HEK293 (cell line): ENCODE data around the gene RNF2.

Source experiments
- CTCF ChIA-PET: fragments of 350-600 bp; formaldehyde crosslinking; extraction: SDS; loops from one replicate; lab custom pipeline; 2021; ENCODE audit warnings: antibody characterized with exemption; lab: Yijun Ruan, JAX
- POLR2A ChIA-PET: fragments of 300-600 bp; formaldehyde crosslinking; extraction: SDS; loops from one replicate; lab custom pipeline; 2020; ENCODE audit warnings: antibody characterized with exemption, inconsistent platforms; lab: Yijun Ruan, JAX
- H3K27ac ChIP-seq: fragments of 200-500 bp; sonication (Bioruptor generic); 2 replicates; pipeline ENCODE4 v1.5.1; 2014; ENCODE audit warnings: low read depth, low read length, control low read depth, inconsistent platforms; ENCODE audit errors: extremely low read depth
- H3K36me3 ChIP-seq, 2 experiments: fragments of 200-500 bp in 1 of 2; sonication (Bioruptor generic) in 1 of 2; 1 replicate in 1 of 2; 2 replicates in 1 of 2; pipeline ENCODE4 v1.5.1; 2014 to 2017; ENCODE audit warnings: inconsistent platforms in 2 of 2, low read length in 2 of 2; ENCODE audit not compliant: control insufficient read depth in 2 of 2, insufficient read depth in 1 of 2
- H3K4me1 ChIP-seq: fragments of 200-500 bp; sonication (Bioruptor generic); 2 replicates; pipeline ENCODE4 v1.5.1; 2014; ENCODE audit warnings: mild to moderate bottlenecking, low read length, inconsistent platforms; ENCODE audit not compliant: control insufficient read depth, insufficient read depth
- H3K4me3 ChIP-seq: 2 replicates; pipeline ENCODE4 v1.5.1; 2011; ENCODE audit warnings: low read depth, mild to moderate bottlenecking, control low read depth, low read length, moderate library complexity
- H3K9me3 ChIP-seq: fragments of 200-500 bp; sonication (Bioruptor generic); 2 replicates; pipeline ENCODE4 v1.5.1; 2014; ENCODE audit warnings: low read depth, low read length, inconsistent platforms; ENCODE audit not compliant: control insufficient read depth, insufficient read depth
- GFI1B ChIP-seq: fragments of 450-650 bp; formaldehyde crosslinking; IDR thresholded peaks from 2 replicates; pipeline ENCODE4 v1.5.1; 2016; ENCODE audit warnings: missing biosample characterization, missing genetic modification characterization
- OSR2 ChIP-seq: fragments of 450-650 bp; formaldehyde crosslinking; IDR thresholded peaks from 2 replicates; pipeline ENCODE4 v1.5.1; 2016; ENCODE audit warnings: missing biosample characterization, missing genetic modification characterization
- TCF7L2 ChIP-seq: IDR thresholded peaks from 2 replicates; pipeline ENCODE4 v1.6.1; 2011; ENCODE audit warnings: low read depth, mild to moderate bottlenecking, inconsistent platforms, low read length, moderate library complexity, borderline replicate concordance
- ZBTB7A ChIP-seq: fragments of 450-650 bp; formaldehyde crosslinking; IDR thresholded peaks from 2 replicates; pipeline ENCODE4 v1.5.1; 2016; ENCODE audit warnings: low read depth, missing biosample characterization, missing genetic modification characterization
- ZIC2 ChIP-seq: fragments of 450-650 bp; formaldehyde crosslinking; IDR thresholded peaks from 2 replicates; pipeline ENCODE4 v1.5.1; 2016; ENCODE audit warnings: missing biosample characterization, missing genetic modification characterization
- ZNF112 ChIP-seq: fragments of 450-650 bp; formaldehyde crosslinking; IDR thresholded peaks from 2 replicates; pipeline ENCODE4 v1.5.0; 2017; ENCODE audit warnings: missing biosample characterization, missing genetic modification characterization
- ZNF121 ChIP-seq: fragments of 450-650 bp; formaldehyde crosslinking; IDR thresholded peaks from 2 replicates; pipeline ENCODE4 v1.5.1; 2016; ENCODE audit warnings: missing biosample characterization, missing genetic modification characterization
- ZNF19 ChIP-seq: fragments of 450-650 bp; formaldehyde crosslinking; IDR thresholded peaks from 2 replicates; pipeline ENCODE4; 2016; ENCODE audit warnings: missing biosample characterization, missing genetic modification characterization, low read depth
- ZNF521 ChIP-seq: fragments of 450-650 bp; formaldehyde crosslinking; IDR thresholded peaks from 2 replicates; pipeline ENCODE4 v1.5.1; 2017; ENCODE audit warnings: missing biosample characterization, mild to moderate bottlenecking, missing genetic modification characterization
- ZNF529 ChIP-seq: fragments of 450-650 bp; formaldehyde crosslinking; IDR thresholded peaks from 2 replicates; pipeline ENCODE4 v1.5.1; 2017; ENCODE audit warnings: missing genetic modification characterization, missing biosample characterization; ENCODE audit not compliant: insufficient replicate concordance
- ZNF548 ChIP-seq: fragments of 450-650 bp; formaldehyde crosslinking; IDR thresholded peaks from 2 replicates; pipeline ENCODE4 v1.5.1; 2016; ENCODE audit warnings: missing biosample characterization, missing genetic modification characterization
- ZNF585B ChIP-seq: fragments of 450-650 bp; formaldehyde crosslinking; IDR thresholded peaks from 2 replicates; pipeline ENCODE4 v1.5.1; 2016; ENCODE audit warnings: missing biosample characterization, missing genetic modification characterization
- TF ChIP-seq, protein P1 (sequence below): fragments of 450-650 bp; formaldehyde crosslinking; IDR thresholded peaks from 2 replicates; pipeline ENCODE4; 2016; ENCODE audit warnings: missing biosample characterization, missing genetic modification characterization
- TF ChIP-seq, protein P2 (sequence below): fragments of 450-650 bp; formaldehyde crosslinking; conservative IDR thresholded peaks from 2 replicates; pipeline ENCODE4 v1.5.1; 2016; ENCODE audit warnings: low read depth, missing biosample characterization, missing genetic modification characterization
- TF ChIP-seq, protein P3 (sequence below): fragments of 450-650 bp; formaldehyde crosslinking; IDR thresholded peaks from 2 replicates; pipeline ENCODE4 v1.5.1; 2016; ENCODE audit warnings: missing biosample characterization, missing genetic modification characterization, low read depth
- TF ChIP-seq, protein P4 (sequence below): fragments of 450-650 bp; formaldehyde crosslinking; IDR thresholded peaks from 2 replicates; pipeline ENCODE4 v1.5.1; 2016; ENCODE audit warnings: missing biosample characterization, missing genetic modification characterization
- TF ChIP-seq, protein P5 (sequence below): fragments of 450-650 bp; formaldehyde crosslinking; conservative IDR thresholded peaks from 2 replicates; pipeline ENCODE4 v1.5.1; 2016; ENCODE audit warnings: low read depth, missing biosample characterization, missing genetic modification characterization

RNF2 gene

DNA sequence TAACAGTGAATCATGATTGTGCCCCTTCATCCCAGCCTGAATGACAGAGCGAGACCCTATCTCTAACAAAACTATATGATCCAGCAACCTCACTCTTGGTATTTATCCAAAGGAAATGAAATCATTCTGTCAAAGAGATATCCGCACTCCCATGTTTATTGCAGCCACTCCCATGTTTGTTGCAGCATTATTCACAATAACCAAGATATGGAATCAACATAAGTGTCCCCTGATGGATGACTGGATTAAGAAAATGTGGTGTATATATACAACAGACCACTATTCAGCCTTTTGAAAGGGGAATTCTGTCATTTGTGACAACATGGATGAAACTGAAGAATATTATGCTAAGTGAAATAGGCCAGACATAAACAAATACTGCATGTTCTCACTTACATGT lies 67.0 kb downstream of the RNF2 start (continued):
- TF ChIP-seq, protein P1, sequence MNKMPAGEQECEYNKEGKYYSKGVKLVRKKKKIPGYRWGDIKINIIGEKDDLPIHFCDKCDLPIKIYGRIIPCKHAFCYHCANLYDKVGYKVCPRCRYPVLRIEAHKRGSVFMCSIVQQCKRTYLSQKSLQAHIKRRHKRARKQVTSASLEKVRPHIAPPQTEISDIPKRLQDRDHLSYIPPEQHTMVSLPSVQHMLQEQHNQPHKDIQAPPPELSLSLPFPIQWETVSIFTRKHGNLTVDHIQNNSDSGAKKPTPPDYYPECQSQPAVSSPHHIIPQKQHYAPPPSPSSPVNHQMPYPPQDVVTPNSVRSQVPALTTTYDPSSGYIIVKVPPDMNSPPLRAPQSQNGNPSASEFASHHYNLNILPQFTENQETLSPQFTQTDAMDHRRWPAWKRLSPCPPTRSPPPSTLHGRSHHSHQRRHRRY (tag by site-specific recombination) = no peak
- TF ChIP-seq, protein P2, sequence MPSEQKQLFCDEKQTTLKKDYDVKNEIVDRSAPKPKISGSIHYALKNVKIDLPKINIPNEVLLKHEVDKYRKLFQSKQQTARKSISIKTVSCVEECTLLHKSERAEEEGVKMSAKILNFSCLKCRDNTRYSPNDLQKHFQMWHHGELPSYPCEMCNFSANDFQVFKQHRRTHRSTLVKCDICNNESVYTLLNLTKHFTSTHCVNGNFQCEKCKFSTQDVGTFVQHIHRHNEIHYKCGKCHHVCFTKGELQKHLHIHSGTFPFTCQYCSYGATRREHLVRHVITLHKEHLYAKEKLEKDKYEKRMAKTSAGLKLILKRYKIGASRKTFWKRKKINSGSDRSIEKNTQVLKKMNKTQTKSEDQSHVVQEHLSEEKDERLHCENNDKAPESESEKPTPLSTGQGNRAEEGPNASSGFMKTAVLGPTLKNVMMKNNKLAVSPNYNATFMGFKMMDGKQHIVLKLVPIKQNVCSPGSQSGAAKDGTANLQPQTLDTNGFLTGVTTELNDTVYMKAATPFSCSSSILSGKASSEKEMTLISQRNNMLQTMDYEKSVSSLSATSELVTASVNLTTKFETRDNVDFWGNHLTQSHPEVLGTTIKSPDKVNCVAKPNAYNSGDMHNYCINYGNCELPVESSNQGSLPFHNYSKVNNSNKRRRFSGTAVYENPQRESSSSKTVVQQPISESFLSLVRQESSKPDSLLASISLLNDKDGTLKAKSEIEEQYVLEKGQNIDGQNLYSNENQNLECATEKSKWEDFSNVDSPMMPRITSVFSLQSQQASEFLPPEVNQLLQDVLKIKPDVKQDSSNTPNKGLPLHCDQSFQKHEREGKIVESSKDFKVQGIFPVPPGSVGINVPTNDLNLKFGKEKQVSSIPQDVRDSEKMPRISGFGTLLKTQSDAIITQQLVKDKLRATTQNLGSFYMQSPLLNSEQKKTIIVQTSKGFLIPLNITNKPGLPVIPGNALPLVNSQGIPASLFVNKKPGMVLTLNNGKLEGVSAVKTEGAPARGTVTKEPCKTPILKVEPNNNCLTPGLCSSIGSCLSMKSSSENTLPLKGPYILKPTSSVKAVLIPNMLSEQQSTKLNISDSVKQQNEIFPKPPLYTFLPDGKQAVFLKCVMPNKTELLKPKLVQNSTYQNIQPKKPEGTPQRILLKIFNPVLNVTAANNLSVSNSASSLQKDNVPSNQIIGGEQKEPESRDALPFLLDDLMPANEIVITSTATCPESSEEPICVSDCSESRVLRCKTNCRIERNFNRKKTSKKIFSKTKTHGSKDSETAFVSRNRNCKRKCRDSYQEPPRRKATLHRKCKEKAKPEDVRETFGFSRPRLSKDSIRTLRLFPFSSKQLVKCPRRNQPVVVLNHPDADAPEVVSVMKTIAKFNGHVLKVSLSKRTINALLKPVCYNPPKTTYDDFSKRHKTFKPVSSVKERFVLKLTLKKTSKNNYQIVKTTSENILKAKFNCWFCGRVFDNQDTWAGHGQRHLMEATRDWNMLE (tag by site-specific recombination) = no peak
- TF ChIP-seq ZIC2 (tag by site-specific recombination) (no peak), GFI1B (tag by site-specific recombination) (no peak), ZNF121 (tag by site-specific recombination) (no peak), ZBTB7A (tag by site-specific recombination) (no peak)
- TF ChIP-seq, all 188 proteins: peak for 0

DNA sequence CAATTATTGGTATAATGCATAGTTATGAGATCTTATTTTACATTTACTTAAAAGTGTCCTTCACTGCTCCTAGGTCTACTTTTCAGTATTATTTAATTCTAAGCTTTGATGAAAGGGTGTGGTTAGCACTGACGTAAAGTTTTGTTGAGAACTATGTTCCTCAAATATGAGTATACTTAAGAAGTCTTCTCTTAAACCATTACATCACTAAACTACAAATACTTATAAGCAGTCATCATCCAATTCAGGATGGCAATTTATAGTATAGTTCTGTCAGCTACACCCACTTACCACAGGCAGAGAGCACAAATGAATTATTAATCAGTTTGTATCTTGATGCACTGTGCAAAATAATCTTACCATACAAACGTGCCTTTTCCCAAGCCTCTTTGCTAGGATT lies 84.3 kb downstream of the RNF2 start:
- H3K4me1 ChIP-seq = no peaks in the 10 kb centered on the region
- ChIA-PET CTCF (interaction anchor here (0.6 kb wide), 1 partner anchor 127 kb away, joined by 3 read pairs; no protein-coding TSS in a partner anchor), POLR2A (no interaction called here)
- no peak overlapping the region for H3K4me3 ChIP-seq
- H3K36me3 ChIP-seq = peaks cover 47 to 67% of the 10 kb centered on the region in 2 experiments
- no peaks in the 10 kb centered on the region for H3K9me3 ChIP-seq
- H3K27ac ChIP-seq = no peak overlapping the region
- TF ChIP-seq, protein P3, sequence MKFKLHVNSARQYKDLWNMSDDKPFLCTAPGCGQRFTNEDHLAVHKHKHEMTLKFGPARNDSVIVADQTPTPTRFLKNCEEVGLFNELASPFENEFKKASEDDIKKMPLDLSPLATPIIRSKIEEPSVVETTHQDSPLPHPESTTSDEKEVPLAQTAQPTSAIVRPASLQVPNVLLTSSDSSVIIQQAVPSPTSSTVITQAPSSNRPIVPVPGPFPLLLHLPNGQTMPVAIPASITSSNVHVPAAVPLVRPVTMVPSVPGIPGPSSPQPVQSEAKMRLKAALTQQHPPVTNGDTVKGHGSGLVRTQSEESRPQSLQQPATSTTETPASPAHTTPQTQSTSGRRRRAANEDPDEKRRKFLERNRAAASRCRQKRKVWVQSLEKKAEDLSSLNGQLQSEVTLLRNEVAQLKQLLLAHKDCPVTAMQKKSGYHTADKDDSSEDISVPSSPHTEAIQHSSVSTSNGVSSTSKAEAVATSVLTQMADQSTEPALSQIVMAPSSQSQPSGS (tag by site-specific recombination) = peak; percentile 35; the same call in 1 of the 2 replicates
- TF ChIP-seq ZNF121 (tag by site-specific recombination) (no peak), ZNF112 (tag by site-specific recombination) (no peak)

DNA sequence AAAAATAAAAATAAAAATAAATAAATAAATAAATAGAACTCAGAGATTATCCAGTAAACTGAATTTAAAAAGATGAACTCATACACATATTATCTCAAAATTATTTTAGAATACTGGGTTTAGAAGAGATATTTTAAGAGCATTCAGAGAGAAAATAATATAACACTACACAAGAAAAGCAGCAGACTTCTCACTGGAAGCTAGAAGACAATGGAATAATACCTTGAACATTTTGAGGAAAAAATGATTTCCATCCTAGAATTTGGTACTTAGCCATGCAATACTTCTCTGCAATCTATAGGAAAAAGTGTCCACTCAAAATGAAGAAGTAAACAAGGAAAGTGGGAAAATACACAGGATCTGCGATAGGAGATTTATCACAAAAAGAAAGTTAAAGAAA lies 87.2 kb downstream of the RNF2 start:
- H3K4me3 ChIP-seq = no peak overlapping the region
- H3K27ac ChIP-seq = no peak overlapping the region
- POLR2A ChIA-PET = no interaction called here
- H3K4me1 ChIP-seq = no peaks in the 10 kb centered on the region
- CTCF ChIA-PET = no interaction called here
- H3K36me3 ChIP-seq = peaks cover 26 to 64% of the 10 kb centered on the region in 2 experiments
- H3K9me3 ChIP-seq = no peaks in the 10 kb centered on the region
- TF ChIP-seq ZNF521 (tag by site-specific recombination) = no peak
- TF ChIP-seq OSR2 (tag by site-specific recombination) = no peak
- no peak for TF ChIP-seq ZNF19
- TF ChIP-seq ZNF548 = no peak
- TF ChIP-seq, protein P4, sequence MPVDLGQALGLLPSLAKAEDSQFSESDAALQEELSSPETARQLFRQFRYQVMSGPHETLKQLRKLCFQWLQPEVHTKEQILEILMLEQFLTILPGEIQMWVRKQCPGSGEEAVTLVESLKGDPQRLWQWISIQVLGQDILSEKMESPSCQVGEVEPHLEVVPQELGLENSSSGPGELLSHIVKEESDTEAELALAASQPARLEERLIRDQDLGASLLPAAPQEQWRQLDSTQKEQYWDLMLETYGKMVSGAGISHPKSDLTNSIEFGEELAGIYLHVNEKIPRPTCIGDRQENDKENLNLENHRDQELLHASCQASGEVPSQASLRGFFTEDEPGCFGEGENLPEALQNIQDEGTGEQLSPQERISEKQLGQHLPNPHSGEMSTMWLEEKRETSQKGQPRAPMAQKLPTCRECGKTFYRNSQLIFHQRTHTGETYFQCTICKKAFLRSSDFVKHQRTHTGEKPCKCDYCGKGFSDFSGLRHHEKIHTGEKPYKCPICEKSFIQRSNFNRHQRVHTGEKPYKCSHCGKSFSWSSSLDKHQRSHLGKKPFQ (tag by site-specific recombination) = no peak
- TF ChIP-seq ZNF585B = no peak
- TF ChIP-seq, protein P5, sequence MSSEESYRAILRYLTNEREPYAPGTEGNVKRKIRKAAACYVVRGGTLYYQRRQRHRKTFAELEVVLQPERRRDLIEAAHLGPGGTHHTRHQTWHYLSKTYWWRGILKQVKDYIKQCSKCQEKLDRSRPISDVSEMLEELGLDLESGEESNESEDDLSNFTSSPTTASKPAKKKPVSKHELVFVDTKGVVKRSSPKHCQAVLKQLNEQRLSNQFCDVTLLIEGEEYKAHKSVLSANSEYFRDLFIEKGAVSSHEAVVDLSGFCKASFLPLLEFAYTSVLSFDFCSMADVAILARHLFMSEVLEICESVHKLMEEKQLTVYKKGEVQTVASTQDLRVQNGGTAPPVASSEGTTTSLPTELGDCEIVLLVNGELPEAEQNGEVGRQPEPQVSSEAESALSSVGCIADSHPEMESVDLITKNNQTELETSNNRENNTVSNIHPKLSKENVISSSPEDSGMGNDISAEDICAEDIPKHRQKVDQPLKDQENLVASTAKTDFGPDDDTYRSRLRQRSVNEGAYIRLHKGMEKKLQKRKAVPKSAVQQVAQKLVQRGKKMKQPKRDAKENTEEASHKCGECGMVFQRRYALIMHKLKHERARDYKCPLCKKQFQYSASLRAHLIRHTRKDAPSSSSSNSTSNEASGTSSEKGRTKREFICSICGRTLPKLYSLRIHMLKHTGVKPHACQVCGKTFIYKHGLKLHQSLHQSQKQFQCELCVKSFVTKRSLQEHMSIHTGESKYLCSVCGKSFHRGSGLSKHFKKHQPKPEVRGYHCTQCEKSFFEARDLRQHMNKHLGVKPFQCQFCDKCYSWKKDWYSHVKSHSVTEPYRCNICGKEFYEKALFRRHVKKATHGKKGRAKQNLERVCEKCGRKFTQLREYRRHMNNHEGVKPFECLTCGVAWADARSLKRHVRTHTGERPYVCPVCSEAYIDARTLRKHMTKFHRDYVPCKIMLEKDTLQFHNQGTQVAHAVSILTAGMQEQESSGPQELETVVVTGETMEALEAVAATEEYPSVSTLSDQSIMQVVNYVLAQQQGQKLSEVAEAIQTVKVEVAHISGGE (tag by site-specific recombination) = no peak
- no peak for TF ChIP-seq ZNF529 (tag by site-specific recombination)
- no peak for TF ChIP-seq TCF7L2
